ENCODE results near the gene ENAH.
A peak's percentile ranks its signal among the peaks of the same experiment; 100 is the strongest.

The ENAH gene

DNA sequence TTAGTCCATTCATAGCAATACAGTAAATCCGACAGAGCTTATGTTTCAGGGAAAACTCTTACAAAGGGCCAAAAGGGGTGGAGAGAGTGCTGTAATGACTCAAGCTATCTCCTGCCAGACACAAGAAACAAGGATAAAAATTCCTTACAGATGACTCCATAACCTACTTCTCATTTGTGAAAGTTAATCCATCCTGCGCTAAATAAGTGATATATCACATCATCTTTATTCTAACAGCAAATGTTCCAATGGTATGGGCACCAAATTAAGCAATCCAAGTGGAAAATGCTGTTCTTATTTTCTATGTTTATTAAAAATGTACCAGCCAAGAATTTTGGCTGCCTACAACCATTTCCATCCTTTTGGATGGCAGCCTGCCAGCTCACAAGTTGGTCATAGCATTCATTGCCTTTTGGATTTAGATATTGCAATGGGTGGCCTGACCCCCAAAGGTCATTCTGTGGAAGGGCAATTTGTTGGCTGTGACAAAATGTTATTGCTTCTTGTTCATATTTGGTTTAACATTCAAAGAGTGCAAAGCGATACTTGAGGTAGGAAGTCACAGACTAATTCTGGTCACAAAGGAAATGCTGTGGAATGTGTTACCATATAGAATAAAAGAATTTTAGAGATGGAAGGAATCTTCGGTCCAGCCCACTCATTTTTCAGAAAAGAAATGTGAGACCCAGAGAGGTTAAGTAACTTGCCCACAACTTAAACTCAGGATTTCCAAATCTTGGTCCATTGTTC lies 2.8 kb upstream of the ENAH start:
- H3K9ac ChIP-seq (ENCODE audit: low read depth, low read length): no peak overlapping the region
- H3K27ac ChIP-seq (ENCODE audit: low read depth, low read length): no peak overlapping the region
- peaks cover 10% of the 10 kb centered on the region for H3K4me1 ChIP-seq (ENCODE audit: insufficient read depth, low read length)
- H3K36me3 ChIP-seq (ENCODE audit: insufficient read depth, low read length): no peaks in the 10 kb centered on the region
- H3K9me3 ChIP-seq (ENCODE audit: insufficient read depth, low read depth, low read length): no peaks in the 10 kb centered on the region
- H3K4me3 ChIP-seq (ENCODE audit: low read length): no peak overlapping the region
- whole genome bisulfite sequencing: 88% methylated on average over 4 of the region's 4 CpGs
- H3K27me3 ChIP-seq (ENCODE audit: insufficient read depth, low read length): no peaks in the 10 kb centered on the region

DNA sequence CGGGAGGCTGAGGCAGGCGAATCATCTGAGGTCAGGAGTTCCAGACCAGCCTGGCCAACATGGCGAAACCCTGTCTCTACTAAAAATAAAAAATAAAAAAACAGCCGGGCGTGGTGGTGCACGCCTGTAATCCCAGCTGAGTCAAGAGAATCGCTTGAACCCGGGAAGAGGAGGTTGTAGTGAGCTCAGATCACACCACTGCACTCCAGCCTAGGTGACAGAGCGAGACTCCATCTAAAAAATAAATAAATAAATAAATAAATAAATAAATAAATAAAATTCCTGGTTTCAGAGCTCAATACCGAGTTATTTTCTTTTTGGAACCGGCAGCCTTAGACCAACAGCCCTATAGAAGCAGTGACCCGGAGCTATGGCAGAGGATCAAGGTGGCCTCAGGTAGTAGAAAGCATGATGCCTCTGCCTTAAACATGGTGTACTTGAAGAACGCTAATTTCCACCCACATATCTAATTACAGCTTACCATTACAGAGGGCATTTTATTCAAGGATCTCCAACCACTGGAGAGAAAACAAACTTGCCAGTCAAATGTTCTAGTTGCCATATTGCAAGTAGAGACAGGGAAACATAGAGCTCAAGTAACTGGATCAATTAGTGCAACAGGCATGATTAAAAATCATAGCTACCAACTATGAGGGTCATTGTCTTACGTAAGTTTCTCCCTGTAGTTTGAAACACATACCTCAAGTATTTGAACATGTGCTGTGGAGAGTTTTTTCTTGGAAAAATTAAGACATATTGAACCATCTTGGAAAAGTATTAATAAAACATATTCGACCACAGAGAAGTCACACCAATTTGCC lies 2.0 kb upstream of the ENAH start:
- H3K36me3 ChIP-seq (ENCODE audit: insufficient read depth, low read length): no peaks in the 10 kb centered on the region
- no peaks in the 10 kb centered on the region for H3K27me3 ChIP-seq (ENCODE audit: insufficient read depth, low read length)
- no peaks in the 10 kb centered on the region for H3K9me3 ChIP-seq (ENCODE audit: insufficient read depth, low read depth, low read length)
- no peak overlapping the region for H3K27ac ChIP-seq (ENCODE audit: low read depth, low read length)
- WGBS: 90% methylated on average over 14 of the region's 15 CpGs
- H3K4me1 ChIP-seq (ENCODE audit: insufficient read depth, low read length): peaks cover 15% of the 10 kb centered on the region
- H3K4me3 ChIP-seq (ENCODE audit: low read length): no peak overlapping the region
- H3K9ac ChIP-seq (ENCODE audit: low read depth, low read length): no peak overlapping the region

DNA sequence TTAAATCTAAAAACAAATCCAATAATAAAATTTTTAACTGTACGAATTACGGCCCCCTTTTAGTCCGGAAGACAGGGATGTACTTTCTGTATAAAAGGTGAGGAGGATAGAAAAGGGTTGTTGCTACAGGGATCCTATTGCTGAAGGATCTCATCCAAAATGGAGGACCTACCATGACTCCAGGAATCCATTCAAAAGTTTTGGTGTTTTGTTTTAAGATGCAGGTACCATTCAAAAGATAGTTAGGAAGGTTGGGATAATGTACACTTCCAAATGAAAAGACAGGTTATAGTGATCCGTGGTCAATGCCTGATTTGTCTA lies 1.3 kb upstream of the ENAH start:
- H3K9me3 ChIP-seq (ENCODE audit: insufficient read depth, low read depth, low read length): no peaks in the 10 kb centered on the region
- peak overlapping the region; percentile 91 for H3K4me3 ChIP-seq (ENCODE audit: low read length)
- H3K27ac ChIP-seq (ENCODE audit: low read depth, low read length): peak overlapping the region; percentile 97; the same call in 1 of the 2 replicates
- peak overlapping the region; percentile 96; the same call in 1 of the 2 replicates for H3K9ac ChIP-seq (ENCODE audit: low read depth, low read length)
- H3K27me3 ChIP-seq (ENCODE audit: insufficient read depth, low read length): no peaks in the 10 kb centered on the region
- H3K36me3 ChIP-seq (ENCODE audit: insufficient read depth, low read length): no peaks in the 10 kb centered on the region
- peaks cover 21% of the 10 kb centered on the region for H3K4me1 ChIP-seq (ENCODE audit: insufficient read depth, low read length)
- 74% methylated on average over 4 of the region's 4 CpGs for WGBS

DNA sequence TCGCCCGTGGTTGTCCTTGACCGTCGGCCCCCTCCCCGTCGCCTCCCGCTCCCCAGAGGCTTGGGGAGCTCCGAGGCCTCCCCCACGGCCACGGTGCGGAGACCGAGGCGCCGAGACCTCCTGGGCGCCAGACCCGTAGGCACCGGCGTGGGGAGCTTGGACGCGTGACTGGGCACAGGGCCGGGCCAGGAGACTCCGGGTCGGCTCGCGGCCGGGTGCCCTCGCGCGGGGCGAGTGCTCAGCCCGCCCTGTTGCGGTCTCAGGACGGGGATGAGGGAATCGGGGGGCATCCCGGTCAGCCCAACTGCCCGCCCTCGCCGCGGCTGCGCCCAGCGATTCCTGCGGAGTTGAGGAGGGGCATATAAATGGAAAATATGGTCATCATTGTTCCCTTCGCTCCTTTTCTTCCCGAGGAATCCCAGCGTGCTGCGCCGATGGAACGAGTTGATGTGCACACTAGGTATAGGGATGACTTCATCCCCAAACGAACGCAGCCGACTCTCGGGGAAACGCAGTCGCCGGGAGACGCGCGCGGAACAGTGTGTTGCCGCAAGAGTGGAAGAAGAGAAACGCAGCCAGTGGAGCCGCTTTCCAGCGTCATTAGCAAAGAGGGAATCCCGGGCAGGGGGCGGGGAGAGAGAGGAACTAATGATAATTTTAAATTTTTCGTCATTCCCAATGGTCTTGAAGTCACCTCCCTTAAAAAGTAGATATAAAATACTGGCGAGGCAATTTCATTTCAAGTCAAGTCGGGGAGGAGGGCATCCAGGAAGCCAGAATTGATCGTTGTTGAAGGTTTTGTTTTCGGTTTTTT lies 747 bp upstream of the ENAH start:
- Histone ChIP-seq H3K9ac (ENCODE audit: low read depth, low read length) (peak overlapping the region; percentile 96), H3K4me3 (ENCODE audit: low read length) (peak overlapping the region; percentile 91), H3K9me3 (ENCODE audit: insufficient read depth, low read depth, low read length) (no peaks in the 10 kb centered on the region), H3K27me3 (ENCODE audit: insufficient read depth, low read length) (no peaks in the 10 kb centered on the region), H3K4me1 (ENCODE audit: insufficient read depth, low read length) (peaks cover 26% of the 10 kb centered on the region), H3K36me3 (ENCODE audit: insufficient read depth, low read length) (no peaks in the 10 kb centered on the region), H3K27ac (ENCODE audit: low read depth, low read length) (peak overlapping the region; percentile 97)
- WGBS: under 1% methylated on average over 66 of the region's 70 CpGs

DNA sequence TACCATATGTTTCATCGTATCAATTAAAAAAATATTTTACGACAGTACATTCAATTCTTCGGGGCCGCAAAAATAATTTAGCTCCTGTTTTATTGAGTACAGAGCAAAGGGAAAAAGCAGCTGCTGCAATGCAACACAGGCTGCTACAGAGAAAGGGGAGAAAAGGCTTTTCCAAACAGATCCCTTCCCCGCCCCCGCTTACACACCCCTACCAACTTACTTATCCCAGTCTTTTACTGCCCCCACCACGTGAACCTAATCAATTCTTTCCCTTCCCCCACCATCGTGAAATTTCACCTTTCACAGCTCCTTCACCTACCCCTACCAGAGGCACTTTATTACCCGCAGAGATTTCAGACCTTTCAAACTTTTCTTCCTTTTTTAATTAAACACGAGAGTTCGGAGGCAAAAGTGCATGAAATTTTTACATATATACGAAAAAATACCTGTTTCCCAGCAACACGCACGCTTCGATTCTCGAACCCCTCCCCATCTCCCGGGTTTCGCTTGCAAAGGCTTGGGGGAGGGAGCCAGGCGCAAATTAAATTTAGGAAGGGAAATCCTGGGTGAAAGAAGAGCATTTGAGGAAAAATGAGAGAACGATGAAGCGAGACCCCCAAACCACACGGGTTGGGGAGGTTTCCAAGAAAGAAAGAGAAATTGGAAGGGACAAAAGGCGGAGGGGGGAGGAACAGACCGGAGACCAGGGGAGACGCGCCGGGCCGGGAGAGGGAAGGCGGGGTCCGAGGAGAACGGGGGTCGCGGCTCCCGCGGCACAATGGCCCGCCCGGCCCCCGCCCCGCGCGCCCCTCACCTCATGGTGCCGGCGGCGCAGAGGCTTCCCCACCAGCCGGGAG lies 823 bp downstream of the ENAH start:
- 0 out of 2 replicates have a peak, but pooled peaks cover 3% of the 10 kb centered on the region for H3K36me3 ChIP-seq (ENCODE audit: insufficient read depth, low read length)
- H3K27me3 ChIP-seq (ENCODE audit: insufficient read depth, low read length): no peaks in the 10 kb centered on the region
- peaks cover 40% of the 10 kb centered on the region for H3K4me1 ChIP-seq (ENCODE audit: insufficient read depth, low read length)
- H3K9ac ChIP-seq (ENCODE audit: low read depth, low read length): peak overlapping the region; percentile 98
- H3K9me3 ChIP-seq (ENCODE audit: insufficient read depth, low read depth, low read length): no peaks in the 10 kb centered on the region
- H3K4me3 ChIP-seq (ENCODE audit: low read length): peak overlapping the region; percentile 100
- WGBS: under 1% methylated on average over 44 of the region's 45 CpGs
- H3K27ac ChIP-seq (ENCODE audit: low read depth, low read length): peak overlapping the region; percentile 97

DNA sequence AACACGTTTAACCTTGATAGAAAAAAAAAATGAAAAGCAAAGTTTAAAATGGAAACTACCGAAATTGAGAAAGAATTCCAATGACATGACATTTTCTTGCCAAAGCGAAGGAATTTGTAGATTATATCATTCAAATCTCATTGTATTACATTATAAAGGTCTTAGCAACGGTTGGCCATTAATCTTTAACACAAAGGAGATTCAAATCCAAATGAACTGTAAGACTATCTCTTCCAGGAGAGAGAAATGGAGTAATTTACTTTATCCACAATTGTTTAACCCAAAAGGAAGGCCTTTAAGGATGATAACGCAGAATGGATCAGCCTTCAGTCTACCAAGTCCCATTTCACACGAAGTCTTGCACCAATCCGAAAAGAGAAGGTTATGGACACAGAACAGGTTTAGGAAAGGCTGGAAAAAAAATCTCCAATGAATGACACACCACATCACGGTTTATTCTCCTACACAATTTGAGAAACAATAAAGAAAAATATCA lies 1.5 kb downstream of the ENAH start:
- H3K9ac ChIP-seq (ENCODE audit: low read depth, low read length): peak overlapping the region; percentile 98
- peak overlapping the region; percentile 97 for H3K27ac ChIP-seq (ENCODE audit: low read depth, low read length)
- H3K4me3 ChIP-seq (ENCODE audit: low read length): peak overlapping the region; percentile 100
- H3K4me1 ChIP-seq (ENCODE audit: insufficient read depth, low read length): peaks cover 40% of the 10 kb centered on the region
- H3K27me3 ChIP-seq (ENCODE audit: insufficient read depth, low read length): no peaks in the 10 kb centered on the region
- H3K36me3 ChIP-seq (ENCODE audit: insufficient read depth, low read length): 0 out of 2 replicates have a peak, but pooled peaks cover 3% of the 10 kb centered on the region
- WGBS: 5% methylated on average over 8 of the region's 8 CpGs
- no peaks in the 10 kb centered on the region for H3K9me3 ChIP-seq (ENCODE audit: insufficient read depth, low read depth, low read length)

DNA sequence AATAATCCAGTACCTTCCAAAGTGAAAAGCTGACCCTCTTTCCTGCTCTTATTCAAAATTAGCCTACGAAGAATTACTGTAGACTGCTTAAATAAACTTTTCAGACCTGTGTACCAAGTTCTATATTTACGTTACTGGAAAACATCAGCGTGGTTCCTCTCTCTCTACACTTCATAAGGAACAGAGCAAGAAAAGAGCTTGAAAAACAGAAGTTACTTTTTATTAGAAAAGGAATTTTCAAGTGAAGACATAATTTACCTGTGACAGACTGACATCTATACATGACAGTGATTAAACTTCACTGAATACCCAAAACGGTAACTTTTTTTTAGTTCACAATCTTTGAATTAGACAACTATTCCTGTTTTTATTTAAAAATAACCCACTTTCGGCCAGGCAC lies 2.7 kb downstream of the ENAH start:
- WGBS: 79% methylated on average over 5 of the region's 5 CpGs
- Histone ChIP-seq H3K4me3 (ENCODE audit: low read length) (peak overlapping the region; percentile 100), H3K27ac (ENCODE audit: low read depth, low read length) (no peak overlapping the region)

DNA sequence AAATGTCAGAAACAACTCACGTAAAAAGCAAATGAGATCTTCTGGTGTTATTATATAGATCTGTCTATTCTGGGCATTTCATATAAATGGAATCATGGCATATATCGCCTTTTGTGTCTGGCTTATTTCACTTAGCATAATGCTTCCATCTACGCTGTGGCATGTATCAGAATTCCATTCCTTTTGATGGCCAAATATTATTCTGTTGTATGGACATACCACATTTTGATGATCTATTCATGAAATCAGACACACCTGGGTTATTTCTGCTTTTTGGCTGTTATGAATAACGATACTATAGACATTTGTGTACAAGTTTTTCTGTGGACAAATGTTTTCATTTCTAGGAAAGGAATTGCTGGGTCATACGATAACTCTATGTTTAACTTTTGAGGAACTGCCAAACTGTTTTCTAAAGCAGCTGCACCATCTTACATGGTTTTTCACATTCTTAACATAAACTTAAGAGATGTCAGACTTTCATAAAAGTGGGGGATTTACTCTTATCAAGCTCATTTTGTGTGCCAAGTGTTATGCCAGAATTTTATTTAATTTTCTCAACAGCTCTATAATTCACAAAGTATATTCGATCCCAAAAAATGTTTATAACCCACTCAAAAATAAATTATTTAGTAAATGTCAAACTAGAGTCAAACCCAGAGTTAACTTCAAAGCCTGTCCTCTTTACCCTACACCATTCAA lies 7.6 kb downstream of the ENAH start:
- no peaks in the 10 kb centered on the region for H3K27me3 ChIP-seq (ENCODE audit: insufficient read depth, low read length)
- WGBS: 94% methylated on average over 6 of the region's 6 CpGs

More for the DNA sequence above, 2.7 kb downstream of the ENAH start:
- Histone ChIP-seq H3K9me3 (ENCODE audit: insufficient read depth, low read depth, low read length) (no peaks in the 10 kb centered on the region), H3K36me3 (ENCODE audit: insufficient read depth, low read length) (peaks cover 9% of the 10 kb centered on the region; the same call in 1 of the 2 replicates), H3K4me1 (ENCODE audit: insufficient read depth, low read length) (peaks cover 38% of the 10 kb centered on the region), H3K9ac (ENCODE audit: low read depth, low read length) (peak overlapping the region; percentile 40; the same call in 1 of the 2 replicates), H3K27me3 (ENCODE audit: insufficient read depth, low read length) (no peaks in the 10 kb centered on the region)

DNA sequence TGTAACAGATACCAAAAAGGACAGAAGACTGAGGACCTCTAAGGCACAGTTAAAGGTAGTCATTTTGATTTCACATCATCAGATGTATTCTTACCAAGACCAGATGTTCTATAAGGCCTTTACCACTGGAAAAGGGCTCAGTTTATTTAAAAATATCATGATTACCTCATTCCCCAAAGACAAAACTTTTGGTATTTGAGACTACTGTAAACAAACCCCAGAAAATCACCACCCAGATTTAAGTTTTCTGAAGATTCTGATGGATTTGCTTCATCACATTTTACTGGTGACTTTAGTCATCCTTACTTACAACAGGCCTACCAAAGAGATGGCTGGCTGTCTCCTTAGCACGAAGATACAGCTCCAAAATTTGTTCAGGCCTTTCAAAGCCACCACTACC lies 8.3 kb downstream of the ENAH start:
- H3K4me3 ChIP-seq (ENCODE audit: low read length): no peak overlapping the region
- H3K9ac ChIP-seq (ENCODE audit: low read depth, low read length): no peak overlapping the region
- no peak overlapping the region for H3K27ac ChIP-seq (ENCODE audit: low read depth, low read length)
- H3K27me3 ChIP-seq (ENCODE audit: insufficient read depth, low read length): no peaks in the 10 kb centered on the region
- peaks cover 23% of the 10 kb centered on the region for H3K4me1 ChIP-seq (ENCODE audit: insufficient read depth, low read length)
- no peaks in the 10 kb centered on the region for H3K9me3 ChIP-seq (ENCODE audit: insufficient read depth, low read depth, low read length)
- peaks cover 45% of the 10 kb centered on the region for H3K36me3 ChIP-seq (ENCODE audit: insufficient read depth, low read length)
- 86% methylated on average over 1 of the region's 1 CpG for WGBS

More for the DNA sequence above, 7.6 kb downstream of the ENAH start:
- H3K36me3 ChIP-seq (ENCODE audit: insufficient read depth, low read length): peaks cover 41% of the 10 kb centered on the region
- peaks cover 29% of the 10 kb centered on the region for H3K4me1 ChIP-seq (ENCODE audit: insufficient read depth, low read length)
- H3K9ac ChIP-seq (ENCODE audit: low read depth, low read length): no peak overlapping the region
- H3K4me3 ChIP-seq (ENCODE audit: low read length): no peak overlapping the region
- H3K27ac ChIP-seq (ENCODE audit: low read depth, low read length): no peak overlapping the region
- H3K9me3 ChIP-seq (ENCODE audit: insufficient read depth, low read depth, low read length): no peaks in the 10 kb centered on the region

DNA sequence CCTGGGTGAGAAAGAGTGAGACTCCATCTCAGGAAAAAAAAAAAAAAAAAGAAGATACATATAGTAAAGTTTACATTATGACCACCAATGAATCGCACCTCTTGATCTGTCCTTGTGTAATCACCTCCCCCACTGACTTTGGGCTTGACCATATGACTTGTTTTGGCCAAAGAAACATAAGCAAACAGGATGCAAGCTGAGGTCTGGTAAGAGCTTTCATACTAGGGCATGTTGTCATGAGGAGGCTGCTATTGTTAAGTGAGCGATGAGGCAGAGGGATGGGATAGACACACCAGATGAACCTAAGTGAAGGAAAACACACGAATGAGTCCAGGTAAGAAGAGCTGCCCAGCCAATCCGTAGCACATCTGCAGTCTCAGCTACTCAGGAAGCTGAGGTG lies 10.7 kb downstream of the ENAH start:
- 91% methylated on average over 4 of the region's 4 CpGs for WGBS
- no peak overlapping the region for H3K4me3 ChIP-seq (ENCODE audit: low read length)
- no peak overlapping the region for H3K9ac ChIP-seq (ENCODE audit: low read depth, low read length)
- H3K27me3 ChIP-seq (ENCODE audit: insufficient read depth, low read length): no peaks in the 10 kb centered on the region
- H3K27ac ChIP-seq (ENCODE audit: low read depth, low read length): no peak overlapping the region
- no peaks in the 10 kb centered on the region for H3K9me3 ChIP-seq (ENCODE audit: insufficient read depth, low read depth, low read length)
- peaks cover under 1% of the 10 kb centered on the region; the same call in 1 of the 2 replicates for H3K4me1 ChIP-seq (ENCODE audit: insufficient read depth, low read length)
- peaks cover 56% of the 10 kb centered on the region for H3K36me3 ChIP-seq (ENCODE audit: insufficient read depth, low read length)

Data from HUES64 (cell line).